Subcutaneous abdominal adipose tissue (tissue), 5 donors: ENCODE data around the gene HNRNPM.

Experiments
- H3K27ac ChIP-seq: one replicate; pipeline ENCODE4 v1.7.0; 2013; ENCODE audit warnings: low read depth, mild to moderate bottlenecking, inconsistent platforms, low read length, moderate library complexity
- H3K27me3 ChIP-seq, 5 donors: one replicate each; pipeline ENCODE4 v1.7.0; 2013; ENCODE audit warnings: low read length in 5 of 5, inconsistent platforms in 1 of 5; ENCODE audit not compliant: control insufficient read depth in 5 of 5, insufficient read depth in 4 of 5
- H3K36me3 ChIP-seq, 5 donors: one replicate each; pipeline ENCODE4 v1.7.0; 2013; ENCODE audit warnings: low read length in 5 of 5; ENCODE audit not compliant: control insufficient read depth in 5 of 5, insufficient read depth in 5 of 5
- H3K4me1 ChIP-seq, 5 donors: one replicate each; pipeline ENCODE4 v1.7.0; 2013; ENCODE audit warnings: low read length in 5 of 5, mild to moderate bottlenecking in 3 of 5, moderate library complexity in 1 of 5; ENCODE audit not compliant: control insufficient read depth in 5 of 5, insufficient read depth in 5 of 5
- H3K4me3 ChIP-seq, 5 donors: one replicate each; pipeline ENCODE4 v1.7.0; 2013; ENCODE audit warnings: low read length in 5 of 5, low read depth in 1 of 5
- H3K9ac ChIP-seq, 5 donors: one replicate each; pipeline ENCODE4 v1.7.0; 2013; ENCODE audit warnings: low read length in 5 of 5, mild to moderate bottlenecking in 4 of 5, moderate library complexity in 3 of 5
- H3K9me3 ChIP-seq, 5 donors: one replicate each; pipeline ENCODE4 v1.7.0; 2013; ENCODE audit warnings: low read length in 5 of 5; ENCODE audit not compliant: control insufficient read depth in 5 of 5
- donor health status: healthy.
- donor health status: healthy.
- donor health status: healthy.
- donor health status: healthy.
- donor health status: healthy.

The HNRNPM gene

GRCh38 chr19:8481616-8482015 lies 36.8 kb downstream of the HNRNPM start:
- H3K4me1 ChIP-seq, result peaks cover 2 to 21% (median 20%) of the 10 kb centered on the region in 5 donors
- no peak overlapping the region for H3K4me3 ChIP-seq
- no peak overlapping the region for H3K27ac ChIP-seq
- no peaks in the 10 kb centered on the region for H3K27me3 ChIP-seq
- no peak overlapping the region for H3K9ac ChIP-seq
- H3K36me3 ChIP-seq, result peaks cover 0 to 87% (median 77%) of the 10 kb centered on the region in 5 donors
- H3K9me3 ChIP-seq, result no peaks in the 10 kb centered on the region

DNA sequence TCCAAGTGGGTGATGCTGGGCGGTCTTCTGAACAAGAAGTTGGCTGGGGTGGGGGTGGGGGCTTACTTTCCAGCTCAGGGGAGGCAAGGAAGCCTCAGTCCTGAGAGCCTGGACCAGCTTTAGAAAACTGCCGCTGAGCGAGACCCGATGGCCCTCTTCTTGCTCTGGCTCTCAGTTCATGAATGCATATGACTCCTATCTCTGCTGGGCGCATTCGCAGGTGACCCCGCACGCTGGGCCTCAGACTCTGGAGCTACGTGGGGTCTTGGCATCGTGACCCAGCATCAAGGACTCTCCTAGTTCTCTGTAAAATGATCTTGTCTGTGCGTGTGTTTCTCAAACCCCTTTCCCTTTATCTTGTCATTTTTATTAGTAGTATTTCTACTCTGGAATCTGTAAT lies 37.9 kb downstream of the HNRNPM start:
- peaks cover 4 to 29% (median 24%) of the 10 kb centered on the region in 5 donors for H3K4me1 ChIP-seq
- H3K4me3 ChIP-seq, result no peak overlapping the region
- no peaks in the 10 kb centered on the region for H3K9me3 ChIP-seq
- H3K36me3 ChIP-seq, result peaks cover 0 to 87% (median 77%) of the 10 kb centered on the region in 5 donors
- H3K27ac ChIP-seq, result no peak overlapping the region
- H3K27me3 ChIP-seq, result no peaks in the 10 kb centered on the region
- no peak overlapping the region for H3K9ac ChIP-seq

GRCh38 chr19:8483165-8483564 lies 38.4 kb downstream of the HNRNPM start:
- no peaks in the 10 kb centered on the region for H3K27me3 ChIP-seq
- no peak overlapping the region for H3K27ac ChIP-seq
- no peak overlapping the region for H3K4me3 ChIP-seq
- H3K36me3 ChIP-seq, result peaks cover 0 to 87% (median 77%) of the 10 kb centered on the region in 5 donors
- no peak overlapping the region for H3K9ac ChIP-seq
- no peaks in the 10 kb centered on the region for H3K9me3 ChIP-seq
- peaks cover 4 to 30% (median 20%) of the 10 kb centered on the region in 5 donors for H3K4me1 ChIP-seq

- Histone ChIP-seq H3K9ac (no peak overlapping the region), H3K27ac (no peak overlapping the region), H3K27me3 (no peaks in the 10 kb centered on the region), H3K36me3 (peaks cover 0 to 89% (median 82%) of the 10 kb centered on the region in 5 donors), H3K4me1 (peaks cover 2 to 24% (median 13%) of the 10 kb centered on the region in 5 donors), H3K4me3 (no peak overlapping the region), H3K9me3 (no peaks in the 10 kb centered on the region)
Measured at GRCh38 chr19:8484331-8484894, 39.6 kb downstream of the HNRNPM start.

- Histone ChIP-seq H3K9ac (no peak overlapping the region), H3K4me3 (no peak overlapping the region), H3K4me1 (peaks cover 2 to 22% (median 8%) of the 10 kb centered on the region in 5 donors), H3K27me3 (no peaks in the 10 kb centered on the region), H3K9me3 (no peaks in the 10 kb centered on the region), H3K36me3 (peaks cover 0 to 93% (median 87%) of the 10 kb centered on the region in 5 donors), H3K27ac (no peak overlapping the region)
Measured at GRCh38 chr19:8485561-8486371, 41.0 kb downstream of the HNRNPM start.

- Histone ChIP-seq H3K27ac (no peak overlapping the region), H3K4me3 (no peak overlapping the region), H3K4me1 (peaks cover under 1 to 17% (median 4%) of the 10 kb centered on the region in 5 donors), H3K36me3 (peaks cover 0 to 84% (median 78%) of the 10 kb centered on the region in 5 donors), H3K9ac (no peak overlapping the region), H3K27me3 (no peaks in the 10 kb centered on the region), H3K9me3 (no peaks in the 10 kb centered on the region)
Measured at GRCh38 chr19:8486661-8487136, 41.9 kb downstream of the HNRNPM start.

GRCh38 chr19:8487137-8487851 lies 42.5 kb downstream of the HNRNPM start:
- Histone ChIP-seq H3K9me3 (no peaks in the 10 kb centered on the region), H3K4me1 (peaks cover 0 to 17% (median 4%) of the 10 kb centered on the region in 5 donors), H3K9ac (no peak overlapping the region), H3K4me3 (no peak overlapping the region), H3K36me3 (peaks cover 0 to 80% (median 73%) of the 10 kb centered on the region in 5 donors), H3K27ac (no peak overlapping the region), H3K27me3 (no peaks in the 10 kb centered on the region)

- Histone ChIP-seq H3K4me1 (peaks cover 0 to 17% (median 4%) of the 10 kb centered on the region in 5 donors), H3K27ac (no peak overlapping the region), H3K9me3 (no peaks in the 10 kb centered on the region), H3K27me3 (no peaks in the 10 kb centered on the region), H3K9ac (no peak overlapping the region), H3K4me3 (no peak overlapping the region), H3K36me3 (peaks cover 0 to 70% (median 63%) of the 10 kb centered on the region in 5 donors)
Measured at GRCh38 chr19:8488365-8488764, 43.6 kb downstream of the HNRNPM start.

- no peak overlapping the region for H3K4me3 ChIP-seq
- H3K27me3 ChIP-seq, result no peaks in the 10 kb centered on the region
- H3K9ac ChIP-seq, result no peak overlapping the region
- H3K9me3 ChIP-seq, result no peaks in the 10 kb centered on the region
- H3K27ac ChIP-seq, result no peak overlapping the region
- H3K36me3 ChIP-seq, result peaks cover 0 to 55% (median 51%) of the 10 kb centered on the region in 5 donors
- H3K4me1 ChIP-seq, result peaks cover 0 to 11% (median 4%) of the 10 kb centered on the region in 5 donors
Measured at GRCh38 chr19:8489561-8490394, 45.0 kb downstream of the HNRNPM start.
